Vagina (tissue), 2 donors: Measurements from ENCODE around the gene LASP1NB.

ENCODE experiments used
- DNase-seq, 2 donors: peaks; one replicate each; pipeline ENCODE4 v3.0.0-alpha.2; 2017; ENCODE audit errors: extremely low spot score in 2 of 2
- H3K27ac ChIP-seq: fragments of 200-600 bp; sonication (generic); one replicate; pipeline ENCODE4 v1.5.1; 2019
- H3K27me3 ChIP-seq: fragments of 200-600 bp; sonication (generic); one replicate; pipeline ENCODE4 v1.5.1; 2019
- H3K36me3 ChIP-seq, 2 donors: fragments of 200-600 bp; sonication (generic); one replicate each; pipeline ENCODE4 v1.5.1; 2017 to 2019
- H3K4me1 ChIP-seq: fragments of 200-600 bp; sonication (generic); one replicate; pipeline ENCODE4 v1.5.1; 2019
- H3K4me3 ChIP-seq, 2 donors: fragments of 200-600 bp; sonication (generic); 1 replicate in 1 of 2; 2 replicates in 1 of 2; pipeline ENCODE4 v1.5.1; 2016 to 2019
- H3K9me3 ChIP-seq: fragments of 200-600 bp; sonication (generic); one replicate; pipeline ENCODE4 v1.5.1; 2019
- CTCF ChIP-seq, 3 experiments: fragments of 450-650 bp in 2 of 3; fragments of 200-600 bp in 1 of 3; sonication (generic) in 1 of 3; IDR thresholded peaks; one replicate each; pipeline ENCODE4 v1.5.1; 2017 to 2019; ENCODE audit warnings: antibody characterized with exemption in 3 of 3, mild to moderate bottlenecking in 2 of 3, moderate library complexity in 2 of 3
- POLR2A ChIP-seq, 2 donors: fragments of 450-650 bp; IDR thresholded peaks; one replicate each; pipeline ENCODE4 v1.6.1; 2017; ENCODE audit warnings: antibody characterized with exemption in 2 of 2, mild to moderate bottlenecking in 2 of 2, moderate library complexity in 2 of 2
- POLR2AphosphoS5 ChIP-seq, 2 donors: sonication (generic); formaldehyde crosslinking; IDR thresholded peaks; one replicate each; pipeline ENCODE4 v1.9.0; 2017; ENCODE audit warnings: antibody characterized with exemption in 2 of 2, mild to moderate bottlenecking in 2 of 2, low read depth in 1 of 2; ENCODE audit not compliant: insufficient read depth in 1 of 2
- intact Hi-C: fragments of 100-400 bp; cut with DNase I; formaldehyde crosslinking; loops from one replicate; pipeline ENCODE4 v1.15.1; 2023

The LASP1NB gene

GRCh38 chr17:38900978-38901656 lies 24.3 kb upstream of the LASP1NB start:
- Histone ChIP-seq H3K27ac (peak overlapping the region; percentile 30), H3K36me3 (peaks cover 0 to 13% of the 10 kb centered on the region in 2 donors), H3K4me3 (no peak overlapping the region), H3K27me3 (no peaks in the 10 kb centered on the region), H3K9me3 (no peaks in the 10 kb centered on the region), H3K4me1 (peaks cover 63% of the 10 kb centered on the region)
- intact Hi-C loops, result no loop called here
- TF ChIP-seq POLR2AphosphoS5 (IDR thresholded peaks at IDR 0.05; ENCODE audit: insufficient read depth in 1 of 2, low read depth in 1 of 2), result no peak
- TF ChIP-seq POLR2A (IDR thresholded peaks at IDR 0.05), result no peak
- TF ChIP-seq CTCF (IDR thresholded peaks at IDR 0.05), result no peak
- DNase-seq, result no peak

GRCh38 chr17:38903404-38903803 lies 22.0 kb upstream of the LASP1NB start:
- Histone ChIP-seq H3K9me3 (no peaks in the 10 kb centered on the region), H3K27ac (no peak overlapping the region), H3K4me1 (peaks cover 63% of the 10 kb centered on the region), H3K36me3 (peaks cover 0 to 12% of the 10 kb centered on the region in 2 donors), H3K27me3 (no peaks in the 10 kb centered on the region), H3K4me3 (no peak overlapping the region)
- no peak for DNase-seq
- TF ChIP-seq CTCF (IDR thresholded peaks at IDR 0.05) (no peak), POLR2A (IDR thresholded peaks at IDR 0.05) (no peak), POLR2AphosphoS5 (IDR thresholded peaks at IDR 0.05; ENCODE audit: insufficient read depth in 1 of 2, low read depth in 1 of 2) (no peak)
- intact Hi-C loops, result no loop called here

- intact Hi-C loops, result no loop called here
- no peak for DNase-seq
- H3K4me1 ChIP-seq, result peaks cover 63% of the 10 kb centered on the region
- TF ChIP-seq POLR2AphosphoS5 (IDR thresholded peaks at IDR 0.05; ENCODE audit: insufficient read depth in 1 of 2, low read depth in 1 of 2) (no peak), POLR2A (IDR thresholded peaks at IDR 0.05) (no peak), CTCF (IDR thresholded peaks at IDR 0.05) (no peak)
- H3K27ac ChIP-seq, result no peak overlapping the region
- no peaks in the 10 kb centered on the region for H3K27me3 ChIP-seq
- no peaks in the 10 kb centered on the region for H3K36me3 ChIP-seq
- H3K4me3 ChIP-seq, result no peak overlapping the region
- H3K9me3 ChIP-seq, result no peaks in the 10 kb centered on the region
Observed at GRCh38 chr17:38904892-38905291, 20.5 kb upstream of the LASP1NB start.

- no peak for DNase-seq
- intact Hi-C loops, result no loop called here
- H3K9me3 ChIP-seq, result no peaks in the 10 kb centered on the region
- no peak overlapping the region for H3K4me3 ChIP-seq
- H3K4me1 ChIP-seq, result peaks cover 64% of the 10 kb centered on the region
- no peaks in the 10 kb centered on the region for H3K36me3 ChIP-seq
- H3K27me3 ChIP-seq, result no peaks in the 10 kb centered on the region
- TF ChIP-seq POLR2AphosphoS5 (IDR thresholded peaks at IDR 0.05; ENCODE audit: insufficient read depth in 1 of 2, low read depth in 1 of 2), result no peak
- no peak for TF ChIP-seq CTCF (IDR thresholded peaks at IDR 0.05)
- TF ChIP-seq POLR2A (IDR thresholded peaks at IDR 0.05), result no peak
- no peak overlapping the region for H3K27ac ChIP-seq
Observed at GRCh38 chr17:38905375-38905774, 20.0 kb upstream of the LASP1NB start.

- DNase-seq, result no peak
- TF ChIP-seq CTCF (IDR thresholded peaks at IDR 0.05) (no peak), POLR2AphosphoS5 (IDR thresholded peaks at IDR 0.05; ENCODE audit: insufficient read depth in 1 of 2, low read depth in 1 of 2) (no peak), POLR2A (IDR thresholded peaks at IDR 0.05) (no peak)
- Histone ChIP-seq H3K27me3 (no peaks in the 10 kb centered on the region), H3K36me3 (no peaks in the 10 kb centered on the region), H3K27ac (no peak overlapping the region), H3K4me1 (peaks cover 62% of the 10 kb centered on the region), H3K9me3 (no peaks in the 10 kb centered on the region), H3K4me3 (no peak overlapping the region)
- intact Hi-C loops, result no loop called here
Observed at GRCh38 chr17:38906460-38907228, 18.8 kb upstream of the LASP1NB start.
